PC-3 (cell line): ENCODE measurements around the gene NADSYN1. TPM values are rescaled to one million over a fixed set of nuclear protein-coding genes. Genes with fewer than 3 reads are reported as not detected.

Experiments used
- ATAC-seq: fragments of 200-7000 bp; cut with Tn5 transposase; 2 replicates; pipeline ENCODE4 v1.9.1; 2020; ENCODE audit warnings: mild to moderate bottlenecking, moderate library complexity
- BruUV-seq: library from RNA; stranded (reverse); fragments of 400-500 nt; replicated peaks from 2 replicates; lab custom pipeline; 2021; lab: Mats Ljungman, UMichigan
- CTCF ChIA-PET: fragments of 300-600 bp; sonication (Branson Sonifier 250); formaldehyde crosslinking; loops from one replicate; lab custom pipeline; 2022; ENCODE audit warnings: antibody characterized with exemption; lab: Charles Lee
- POLR2A ChIA-PET: fragments of 300-600 bp; sonication (Branson Sonifier 250); formaldehyde crosslinking; loops from one replicate; lab custom pipeline; 2022; ENCODE audit warnings: antibody characterized with exemption; ENCODE audit not compliant: unreplicated experiment; lab: Charles Lee
- DNase-seq: peaks from one replicate; pipeline ENCODE4 v3.0.0-alpha.2; 2015
- H2AFZ ChIP-seq: fragments of 300-600 bp; sonication (generic); 2 replicates; pipeline ENCODE4 v1.6.0; 2016; ENCODE audit warnings: antibody characterized with exemption, low read length
- H3F3A ChIP-seq: fragments of 300-600 bp; sonication (generic); one replicate; pipeline ENCODE4 v1.6.0; 2017; ENCODE audit warnings: antibody characterized with exemption, low read length, control low read depth, mild to moderate bottlenecking; ENCODE audit not compliant: unreplicated experiment
- H3K27ac ChIP-seq: fragments of 300-600 bp; sonication (generic); 2 replicates; pipeline ENCODE4 v1.5.1; 2016; ENCODE audit warnings: mild to moderate bottlenecking, low read length
- H3K27me3 ChIP-seq: fragments of 300-600 bp; sonication (generic); 2 replicates; pipeline ENCODE4 v1.6.1; 2016; ENCODE audit warnings: low read length, mixed read lengths
- H3K36me3 ChIP-seq: fragments of 300-600 bp; sonication (generic); 2 replicates; pipeline ENCODE4 v1.6.1; 2016; ENCODE audit warnings: low read depth, mixed run types, low read length, mixed read lengths
- H3K4me1 ChIP-seq: fragments of 300-600 bp; sonication (generic); 2 replicates; pipeline ENCODE4 v1.5.1; 2016; ENCODE audit warnings: low read length; ENCODE audit not compliant: insufficient read depth
- H3K4me2 ChIP-seq: fragments of 300-600 bp; sonication (generic); 2 replicates; pipeline ENCODE4 v1.6.0; 2016; ENCODE audit warnings: low read length
- H3K4me3 ChIP-seq: fragments of 300-600 bp; sonication (generic); 2 replicates; pipeline ENCODE4 v1.5.1; 2016; ENCODE audit warnings: mild to moderate bottlenecking, low read length, mixed read lengths
- H3K79me2 ChIP-seq: fragments of 300-600 bp; sonication (generic); 2 replicates; pipeline ENCODE4 v1.6.1; 2017; ENCODE audit warnings: low read length, mixed read lengths
- H3K9ac ChIP-seq: fragments of 300-600 bp; sonication (generic); 2 replicates; pipeline ENCODE4 v1.6.0; 2016; ENCODE audit warnings: mild to moderate bottlenecking, low read length
- H3K9me2 ChIP-seq: fragments of 300-600 bp; sonication (generic); replicated peaks from 2 replicates; pipeline ENCODE4 v1.6.1; 2016; ENCODE audit warnings: mixed run types, low read length, mixed read lengths
- H3K9me3 ChIP-seq: fragments of 300-600 bp; sonication (generic); 2 replicates; pipeline ENCODE4 v1.6.1; 2016; ENCODE audit warnings: low read length, mixed read lengths
- H4K20me1 ChIP-seq: fragments of 300-600 bp; sonication (generic); 2 replicates; pipeline ENCODE4 v1.6.1; 2016; ENCODE audit warnings: low read length, mixed read lengths
- CTCF ChIP-seq: fragments of 300-600 bp; sonication (generic); conservative IDR thresholded peaks from 2 replicates; pipeline ENCODE4 v1.5.1; 2017; ENCODE audit warnings: antibody characterized with exemption, low read depth, mild to moderate bottlenecking, low read length
- EZH2 ChIP-seq: fragments of 300-600 bp; sonication (generic); IDR thresholded peaks from one replicate; pipeline ENCODE4 v1.6.1; 2017; ENCODE audit warnings: antibody characterized with exemption, mild to moderate bottlenecking, low read length; ENCODE audit not compliant: unreplicated experiment
- EZH2phosphoT487 ChIP-seq: fragments of 300-600 bp; sonication (generic); IDR thresholded peaks from 2 replicates; pipeline ENCODE4 v1.6.1; 2018; ENCODE audit warnings: mild to moderate bottlenecking, antibody characterized with exemption, low read length, borderline replicate concordance
- intact Hi-C: fragments of 100-400 bp; cut with micrococcal nuclease; formaldehyde crosslinking; loops from 2 replicates; pipeline ENCODE4 v1.9.0; 2023
- total RNA-seq: library from RNA; depleted of rRNA; stranded (reverse); fragments of >200 nt; gene quantifications from 2 replicates; pipeline ENCODE4 v1.2.3, GENCODE V29; 2014

The NADSYN1 gene
- total RNA-seq, 1 experiment from 2014 or later = 64.8 TPM

GRCh38 chr11:71433648-71434450 lies 19.2 kb upstream of the NADSYN1 start:
- H2AFZ ChIP-seq = no peak overlapping the region
- ChIA-PET CTCF (no interaction called here), POLR2A (no interaction called here)
- H3K27ac ChIP-seq = no peak overlapping the region
- DNase-seq (no peak), ATAC-seq (no peak)
- BruUV-seq = no TSS peak
- no peaks in the 10 kb centered on the region for H3K27me3 ChIP-seq
- intact Hi-C loops = no loop called here
- no peaks in the 10 kb centered on the region for H4K20me1 ChIP-seq
- no peaks in the 10 kb centered on the region for H3K9me2 ChIP-seq
- H3K9me3 ChIP-seq = no peaks in the 10 kb centered on the region
- no peak overlapping the region for H3K4me2 ChIP-seq
- H3K9ac ChIP-seq = no peak overlapping the region
- H3K36me3 ChIP-seq = peaks cover 16% of the 10 kb centered on the region
- H3K4me3 ChIP-seq = no peak overlapping the region
- no peak for TF ChIP-seq CTCF
- TF ChIP-seq EZH2 = no peak
- no peak for TF ChIP-seq EZH2phosphoT487
- H3K79me2 ChIP-seq = no peaks in the 10 kb centered on the region
- peaks cover 12% of the 10 kb centered on the region for H3K4me1 ChIP-seq
- H3F3A ChIP-seq = no peaks in the 10 kb centered on the region

- TF ChIP-seq CTCF = no peak
- no peak for TF ChIP-seq EZH2phosphoT487
- no peak for TF ChIP-seq EZH2
- intact Hi-C loops = no loop called here
- no peaks in the 10 kb centered on the region for H3F3A ChIP-seq
- peaks cover 4% of the 10 kb centered on the region; the same call in 1 of the 2 replicates for H3K4me1 ChIP-seq
- H3K27ac ChIP-seq = no peak overlapping the region
- no peak overlapping the region for H2AFZ ChIP-seq
- peaks cover 24% of the 10 kb centered on the region for H3K36me3 ChIP-seq
- H3K9ac ChIP-seq = no peak overlapping the region
- no peaks in the 10 kb centered on the region for H3K27me3 ChIP-seq
- no peak overlapping the region for H3K4me3 ChIP-seq
- ATAC-seq = no peak
- no peaks in the 10 kb centered on the region for H3K9me2 ChIP-seq
- DNase-seq = no peak
- no peak overlapping the region for H3K4me2 ChIP-seq
- H3K9me3 ChIP-seq = no peaks in the 10 kb centered on the region
- CTCF ChIA-PET = no interaction called here
- H4K20me1 ChIP-seq = no peaks in the 10 kb centered on the region
- TSS peak; percentile 53 for BruUV-seq
- H3K79me2 ChIP-seq = no peaks in the 10 kb centered on the region
- POLR2A ChIA-PET = no interaction called here
These were observed 18.4 kb upstream of the NADSYN1 start for GRCh38 chr11:71434576-71435130.
